NT2/D1 (cell line): ENCODE results near the gene ENDOD1.

Source experiments
- SUZ12 ChIP-seq: IDR thresholded peaks from 2 replicates; pipeline ENCODE4 v1.6.1; 2011; ENCODE audit not compliant: insufficient read length, insufficient read depth; ENCODE audit errors: extremely low read depth
- YY1 ChIP-seq: IDR thresholded peaks from 2 replicates; pipeline ENCODE4 v1.6.1; 2011; ENCODE audit not compliant: insufficient read length, insufficient read depth
- ZNF274 ChIP-seq: IDR thresholded peaks from 2 replicates; pipeline ENCODE4 v1.6.1; 2011; ENCODE audit warnings: mild to moderate bottlenecking, low read depth, low read length

GRCh38 chr11:95149651-95150364 is 60.2 kb downstream of the ENDOD1 start:
- no peak for TF ChIP-seq ZNF274
- no peak for TF ChIP-seq YY1
- TF ChIP-seq SUZ12 = no peak
